AML-193 (cell line): ENCODE results near the gene MYDGF.
"Not testable (repeated sequence)": the region's sequence is repeated elsewhere in the genome, so short reads cannot be mapped to it uniquely, and the experiment has no call there.

Source experiments
- DNase-seq, 2 experiments: peaks; one replicate each; lab custom pipeline; 2025; lab: John Stamatoyannopoulos, UW

MYDGF gene

GRCh38 chr19:4699826-4700692 is 29.9 kb upstream of the MYDGF start:
- no peak for DNase-seq

DNA sequence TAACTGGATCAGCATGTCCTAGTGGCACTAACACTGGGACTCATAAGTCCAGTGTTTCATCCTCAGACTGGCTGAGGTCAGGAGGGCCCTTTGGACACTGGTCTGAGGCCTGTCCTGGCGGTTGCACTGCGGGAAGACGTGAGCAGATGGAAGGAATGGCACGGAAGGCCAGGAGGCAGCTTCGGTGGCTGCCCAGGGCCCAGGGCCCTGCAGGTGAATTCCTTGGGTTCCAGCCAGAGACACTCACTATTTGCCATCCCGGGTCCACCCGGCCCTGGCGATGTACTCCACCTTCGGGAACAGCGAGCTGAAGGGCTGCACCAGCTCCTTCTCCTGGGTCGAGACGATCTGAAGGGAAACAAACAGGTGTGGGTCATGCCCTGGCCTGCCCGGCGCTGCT is 27.2 kb upstream of the MYDGF start:
- no peak for DNase-seq

- DNase-seq = no peak
Measured at GRCh38 chr19:4695224-4695731, 25.1 kb upstream of the MYDGF start.

GRCh38 chr19:4694211-4694987 is 24.3 kb upstream of the MYDGF start:
- DNase-seq = no peak

GRCh38 chr19:4693471-4694121 is 23.5 kb upstream of the MYDGF start:
- DNase-seq = no peak

GRCh38 chr19:4693078-4693350 is 22.9 kb upstream of the MYDGF start:
- DNase-seq = no peak

GRCh38 chr19:4692251-4693077 is 22.3 kb upstream of the MYDGF start:
- DNase-seq = no peak

DNA sequence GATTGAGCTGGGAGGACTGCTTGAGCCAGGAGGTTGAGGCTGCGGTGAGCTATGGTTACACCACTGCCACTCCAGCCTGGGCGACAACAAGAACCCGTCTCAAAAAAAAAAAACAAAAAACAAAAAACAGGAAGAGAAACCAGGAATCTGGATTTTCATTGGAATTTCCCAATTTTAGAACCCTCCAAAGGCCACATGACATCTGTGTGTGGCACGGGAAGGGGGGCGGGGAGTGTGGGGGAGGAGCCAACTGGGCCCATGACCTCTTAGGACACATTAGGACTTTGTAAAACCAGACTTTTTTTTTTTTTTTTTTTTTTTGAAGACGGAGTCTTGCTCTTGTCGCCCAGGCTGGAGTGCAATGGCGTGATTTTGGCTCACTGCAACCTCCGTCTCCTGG is 21.2 kb upstream of the MYDGF start:
- DNase-seq = no peak

DNA sequence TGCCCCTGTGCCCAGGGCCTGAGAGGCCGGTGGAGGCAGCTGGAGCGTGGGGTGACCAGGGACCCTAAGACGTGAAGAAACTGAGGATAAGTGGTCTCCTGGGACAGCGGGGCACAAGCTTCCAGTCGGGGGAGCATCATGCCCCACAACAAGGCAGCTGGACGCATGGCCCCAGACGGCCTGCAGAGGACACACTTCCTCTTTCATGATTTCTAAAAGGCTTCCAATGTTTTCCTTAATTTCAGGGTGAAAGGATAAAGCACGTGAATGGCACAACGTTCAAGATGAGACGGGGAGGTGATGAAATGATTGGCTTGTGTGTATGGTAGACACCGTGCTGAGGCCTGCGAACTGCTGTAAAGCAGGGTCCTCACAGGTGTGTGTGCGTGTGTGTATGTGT is 20.2 kb upstream of the MYDGF start:
- DNase-seq = no peak

DNA sequence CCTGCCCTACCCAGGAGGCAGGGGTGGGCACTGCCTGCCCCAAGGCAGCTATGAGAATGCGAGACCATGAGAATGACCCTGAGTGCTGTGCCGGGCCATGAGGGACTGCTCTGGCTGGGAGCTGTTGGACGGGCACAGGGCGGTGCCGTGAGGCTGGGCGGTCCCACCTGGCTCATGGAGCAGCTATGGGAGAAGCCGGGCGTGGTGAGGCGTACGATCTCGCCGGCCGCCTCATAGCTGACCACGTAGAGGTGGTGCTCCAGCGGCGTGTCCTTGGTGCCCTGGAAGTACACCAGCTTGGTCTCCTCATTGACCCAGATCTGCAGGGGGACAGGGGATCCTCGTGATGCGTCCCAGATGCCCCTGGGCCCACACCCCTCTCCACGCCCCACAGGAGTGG is 19.3 kb upstream of the MYDGF start:
- no peak for DNase-seq

DNA sequence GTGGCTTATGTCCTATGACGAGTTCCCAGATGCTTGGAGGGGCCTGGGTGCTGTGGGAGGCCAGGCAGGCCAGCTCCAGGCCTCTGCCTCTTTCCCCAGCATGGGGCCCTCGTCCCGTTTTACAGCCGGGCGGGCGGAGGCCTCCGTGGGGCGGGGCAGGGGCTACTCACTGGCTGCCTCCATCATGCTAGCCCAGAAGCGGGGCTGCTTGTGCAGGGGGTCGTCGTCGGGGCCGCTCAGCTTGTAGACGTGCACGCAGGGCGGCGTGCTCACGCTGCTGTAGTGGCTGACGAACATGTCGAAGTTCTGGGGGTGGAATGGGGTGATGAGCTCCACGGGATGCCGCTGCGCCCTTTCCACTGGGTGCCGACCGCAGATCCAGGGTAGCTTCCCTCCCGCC is 18.4 kb upstream of the MYDGF start:
- DNase-seq = no peak

DNA sequence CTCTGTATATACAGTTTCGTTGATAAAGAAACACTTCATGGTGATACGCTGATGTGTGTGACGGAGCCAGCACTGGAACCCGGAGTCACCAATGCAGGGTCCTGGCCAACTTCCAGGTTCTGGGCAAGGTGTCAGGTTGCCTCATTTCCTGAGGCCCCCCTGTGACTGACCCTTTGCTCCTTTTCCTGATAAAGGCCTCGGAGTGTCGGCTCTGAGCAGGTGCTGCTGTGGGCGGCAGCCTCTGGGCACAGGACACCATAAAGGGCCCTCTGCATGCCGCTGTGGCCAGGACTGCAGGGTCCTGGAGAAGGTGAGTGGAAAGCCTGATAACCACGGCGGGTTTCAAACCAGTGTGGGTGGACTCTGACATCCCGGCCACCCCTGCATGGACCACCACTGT is 17.3 kb upstream of the MYDGF start:
- DNase-seq = no peak

DNA sequence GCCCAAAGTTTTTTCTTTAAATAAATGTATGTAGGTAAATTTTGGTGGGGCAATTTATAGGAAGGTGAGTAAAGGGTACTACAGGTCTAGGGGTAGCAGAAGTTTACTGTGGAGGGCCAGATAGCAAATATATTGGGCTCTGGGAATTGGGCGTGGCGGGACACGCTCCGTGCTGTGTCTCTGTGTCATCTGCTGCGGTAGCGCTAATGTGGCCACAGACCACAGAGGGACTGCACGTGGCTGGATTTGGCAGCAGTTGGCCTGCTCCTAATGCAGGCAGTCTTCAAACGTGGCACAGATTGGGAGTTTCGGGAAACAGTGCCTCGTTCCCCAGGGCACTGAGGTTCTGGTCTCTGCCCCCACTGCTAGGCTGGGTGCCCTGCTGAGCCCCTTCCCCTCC is 16.6 kb upstream of the MYDGF start:
- DNase-seq = no peak

DNA sequence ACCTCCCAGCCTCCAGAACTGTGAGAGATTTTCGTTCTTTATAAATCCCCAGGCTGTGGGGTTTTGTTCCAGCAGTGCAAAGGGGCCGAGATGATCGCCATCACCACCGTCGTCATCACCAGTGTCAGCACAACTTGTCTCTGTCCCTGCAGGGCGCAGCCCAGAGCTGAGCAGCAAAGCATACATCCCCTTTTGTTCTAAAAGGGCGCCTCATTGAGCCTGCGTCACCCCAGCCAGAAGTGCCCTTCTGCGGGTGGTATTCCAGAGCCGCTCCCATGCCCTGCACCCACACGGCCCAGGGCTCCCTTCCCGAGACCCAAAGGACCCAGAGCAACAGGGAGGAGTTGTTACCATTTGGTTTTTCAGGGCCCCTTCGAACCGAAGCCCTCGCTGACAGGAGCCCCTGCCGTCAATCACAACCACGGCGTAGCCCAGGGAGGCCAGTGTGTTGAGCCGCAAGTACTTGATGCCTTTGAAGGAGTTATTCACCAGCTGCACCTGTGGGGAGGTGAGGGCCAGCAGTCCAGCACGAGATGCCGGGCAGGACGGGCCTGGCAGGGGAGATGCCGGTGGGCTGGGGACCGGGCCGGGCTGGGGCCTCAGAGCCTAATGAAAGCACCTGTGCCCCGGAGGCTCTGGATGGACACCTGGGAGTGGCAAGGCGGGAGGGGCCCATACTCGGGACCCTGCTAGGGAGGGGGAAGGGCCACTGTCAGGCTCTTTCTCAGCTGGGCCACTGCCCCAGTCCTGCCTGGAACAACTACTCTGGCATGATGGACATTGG is 14.4 kb upstream of the MYDGF start:
- DNase-seq = no peak

GRCh38 chr19:4682417-4683200 is 12.5 kb upstream of the MYDGF start:
- no peak for DNase-seq

DNA sequence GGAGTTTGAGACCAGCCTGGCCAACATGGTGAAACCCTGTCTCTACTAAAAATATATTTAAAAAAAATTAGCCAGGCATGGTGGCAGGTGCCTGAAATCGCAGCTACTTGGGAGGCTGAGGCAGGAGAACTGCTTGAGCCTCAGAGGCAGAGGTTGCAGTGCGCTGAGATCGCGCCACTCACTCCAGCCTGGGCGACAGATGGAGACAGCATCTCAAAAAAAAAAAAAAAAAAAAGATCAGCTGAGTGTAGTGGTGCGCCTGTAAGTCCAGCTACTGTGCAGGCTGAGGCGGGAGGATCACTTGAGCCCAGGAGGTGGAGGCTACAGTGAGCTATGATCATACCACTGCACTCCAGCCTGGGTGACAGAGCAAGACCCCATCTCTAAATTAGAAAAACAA is 9.9 kb upstream of the MYDGF start:
- DNase-seq = not testable (repeated sequence)

DNA sequence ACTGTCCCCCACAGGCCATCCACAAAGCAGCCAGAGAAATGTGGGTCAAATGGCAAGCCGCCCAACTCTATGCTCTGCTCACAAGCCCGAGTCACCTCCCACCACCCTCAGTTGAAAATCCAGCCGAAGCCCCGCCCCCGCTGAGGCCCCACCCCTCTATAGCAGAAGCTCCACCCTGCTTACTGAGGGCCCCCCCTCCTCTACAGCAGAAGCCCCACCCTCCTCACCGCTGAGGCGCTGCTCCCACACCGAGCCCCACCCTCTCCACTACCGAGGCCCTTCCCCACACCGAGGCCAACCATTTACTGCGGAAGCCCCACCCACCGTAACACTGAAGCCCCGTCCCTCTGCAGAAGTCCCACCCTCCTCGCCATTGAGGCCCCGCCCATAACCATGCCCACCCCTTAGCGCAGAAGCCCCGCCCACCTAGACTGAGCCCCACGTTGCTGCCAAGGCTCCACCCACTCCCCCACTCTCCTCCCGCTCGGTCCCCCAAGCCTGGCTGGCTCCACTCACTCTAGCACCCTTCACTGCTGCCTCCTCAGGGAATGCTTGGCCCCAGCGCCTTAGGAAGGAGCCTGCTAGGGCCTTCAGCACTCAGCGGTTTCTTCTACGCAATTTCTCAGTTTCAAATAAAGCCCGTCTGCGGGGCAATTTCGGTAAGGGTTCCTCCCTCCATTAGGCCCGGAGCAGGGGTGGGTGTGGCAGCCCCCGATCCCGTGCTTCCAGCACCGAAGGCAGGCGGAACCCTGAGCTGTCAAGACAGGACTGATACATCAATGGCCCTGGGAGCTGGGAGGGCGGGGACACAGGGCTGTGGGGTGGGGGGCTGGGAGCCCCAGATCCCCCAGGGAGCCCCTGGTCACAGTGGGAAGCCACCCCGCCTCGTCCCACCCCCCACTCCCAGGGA is 9.0 kb upstream of the MYDGF start:
- DNase-seq = no peak

DNA sequence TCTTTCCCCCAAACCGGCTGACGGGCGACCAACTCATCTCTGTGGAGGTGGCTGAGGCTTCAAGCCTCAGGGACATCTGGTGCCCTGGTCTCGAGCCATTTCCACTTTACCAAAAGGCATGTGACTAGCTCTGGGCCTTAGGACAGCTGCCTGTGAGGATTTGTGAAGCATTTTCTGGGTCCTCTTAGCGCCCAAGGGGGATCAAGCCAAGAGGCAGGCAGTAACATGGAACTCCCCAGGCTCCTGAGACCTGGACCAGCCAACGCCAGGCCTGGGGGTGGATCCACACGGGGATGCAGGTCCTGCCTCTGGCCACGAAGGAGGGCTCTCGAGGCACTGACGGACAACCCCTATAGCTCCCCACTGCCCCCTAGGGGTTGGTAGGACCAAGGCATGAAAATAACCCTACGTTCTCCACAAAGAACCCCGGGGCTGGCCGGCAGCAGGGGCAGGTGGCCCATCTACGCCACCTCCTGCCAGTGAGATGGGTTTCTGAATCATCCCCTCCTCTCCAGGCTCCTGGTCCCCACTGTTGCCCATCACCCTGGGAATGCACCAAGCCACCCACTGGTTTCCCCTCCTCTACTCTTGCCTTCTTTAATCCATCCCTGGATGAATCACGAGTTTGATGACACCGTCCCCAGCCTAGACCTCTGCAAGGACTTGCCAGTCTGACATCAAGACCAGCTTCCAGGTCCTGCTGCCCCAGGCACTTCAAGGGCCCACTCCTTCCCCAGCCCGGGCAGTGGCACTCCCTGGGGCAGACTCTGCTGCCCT is 7.0 kb upstream of the MYDGF start:
- DNase-seq = no peak

GRCh38 chr19:4675346-4675745 is 5.2 kb upstream of the MYDGF start:
- no peak for DNase-seq
